ENCODE results near the gene CCR6. TPM values are rescaled to one million over a fixed set of nuclear protein-coding genes. Genes with fewer than 3 reads are reported as not detected.

CCR6 gene
- total RNA-seq, 1 experiment from 2014 or later, result not detected

GRCh38 chr6:167140589-167141474, 17.9 kb downstream of the CCR6 start:
- Histone ChIP-seq H3K27ac (ENCODE audit: low read length) (no peak overlapping the region), H3K9me3 (ENCODE audit: control insufficient read depth, insufficient read depth, low read depth, low read length) (no peaks in the 10 kb centered on the region), H3K4me3 (ENCODE audit: low read depth in 2 of 2, low read length in 2 of 2) (no peak overlapping the region), H3K4me1 (ENCODE audit: control insufficient read depth, insufficient read depth, low read length) (no peaks in the 10 kb centered on the region), H3K27me3 (ENCODE audit: control insufficient read depth, insufficient read depth, low read length) (peaks cover 5% of the 10 kb centered on the region; the same call in 1 of the 2 replicates), H3K36me3 (ENCODE audit: control insufficient read depth, insufficient read depth, low read length) (no peaks in the 10 kb centered on the region)
- intact Hi-C loops (cut with micrococcal nuclease; ENCODE audit: unreplicated experiment), result loop anchor here (5.0 kb wide), 3 partner anchors 94 to 364 kb away; partner anchors contain the start of gene CEP43
- POLR2A ChIA-PET, result no interaction called here
- in situ Hi-C loops (cut with HindIII; ENCODE audit: low pct_unique_long_range_greater_than_20kb, low sequenced_read_pairs), result no loop called here
- no peak for DNase-seq (ENCODE audit: low read depth, low spot score)
- CTCF ChIA-PET, result no interaction called here
- no peak for ATAC-seq
- TF ChIP-seq REST (IDR thresholded peaks at IDR 0.05; ENCODE audit: insufficient read depth in 1 of 2, low read depth in 2 of 2, low read length in 1 of 2) (no peak), TCF7L2 (IDR thresholded peaks at IDR 0.05; ENCODE audit: low read depth, low read length) (no peak)
- no TSS peak for BruUV-seq (replicated peaks)

GRCh38 chr6:167141667-167142432, 19.0 kb downstream of the CCR6 start:
- intact Hi-C loops (cut with micrococcal nuclease; ENCODE audit: unreplicated experiment) (loop anchor here (5.0 kb wide), 3 partner anchors 95 to 365 kb away; partner anchors contain the start of gene CEP43), in situ Hi-C loops (cut with HindIII; ENCODE audit: low pct_unique_long_range_greater_than_20kb, low sequenced_read_pairs) (no loop called here)
- H3K9me3 ChIP-seq (ENCODE audit: control insufficient read depth, insufficient read depth, low read depth, low read length), result no peaks in the 10 kb centered on the region
- peak; percentile 94 for ATAC-seq
- no peaks in the 10 kb centered on the region for H3K36me3 ChIP-seq (ENCODE audit: control insufficient read depth, insufficient read depth, low read length)
- no peaks in the 10 kb centered on the region for H3K4me1 ChIP-seq (ENCODE audit: control insufficient read depth, insufficient read depth, low read length)
- no peak for TF ChIP-seq REST (IDR thresholded peaks at IDR 0.05; ENCODE audit: insufficient read depth in 1 of 2, low read depth in 2 of 2, low read length in 1 of 2)
- peak; percentile 98 for TF ChIP-seq CTCF (IDR thresholded peaks at IDR 0.05)
- ChIA-PET CTCF (interaction anchor here (0.5 to 0.9 kb wide), 6 partner anchors 18 to 354 kb away, joined by 3 to 5 read pairs (median 3); partner anchors contain the start of gene CCR6), POLR2A (no interaction called here)
- no TSS peak for BruUV-seq (replicated peaks)
- peaks cover 9% of the 10 kb centered on the region for H3K27me3 ChIP-seq (ENCODE audit: control insufficient read depth, insufficient read depth, low read length)
- no peak overlapping the region for H3K4me3 ChIP-seq (ENCODE audit: low read depth in 2 of 2, low read length in 2 of 2)
- peak; percentile 30 for DNase-seq (ENCODE audit: low read depth, low spot score)
- H3K27ac ChIP-seq (ENCODE audit: low read length), result no peak overlapping the region
